ENCODE results near the gene DLGAP3.

DLGAP3 gene

GRCh38 chr1:34924759-34925555 lies 4.5 kb downstream of the DLGAP3 start:
- Histone ChIP-seq H3K27me3 (ENCODE audit: insufficient read depth, low read depth) (peaks cover 41% of the 10 kb centered on the region; the same call in 1 of the 2 replicates), H2AFZ (ENCODE audit: low read depth) (no peak overlapping the region), H3K4me2 (no peak overlapping the region), H3K79me2 (ENCODE audit: insufficient read depth, low read depth) (no peaks in the 10 kb centered on the region), H3K4me1 (ENCODE audit: low read depth, poor library complexity, severe bottlenecking) (no peaks in the 10 kb centered on the region), H3K4me3 (IDR thresholded peaks at IDR 0.05; ENCODE audit: insufficient read depth, low read depth, low read length) (no peak overlapping the region), H3K9ac (no peak overlapping the region), H3K27ac (no peak overlapping the region), H3K36me3 (ENCODE audit: insufficient read depth) (no peaks in the 10 kb centered on the region), H4K20me1 (ENCODE audit: insufficient read depth) (no peaks in the 10 kb centered on the region)
- TF ChIP-seq CTCF (conservative IDR thresholded peaks at IDR 0.05; ENCODE audit: low read depth, low read length) = no peak

GRCh38 chr1:34923490-34923889 lies 6.0 kb downstream of the DLGAP3 start:
- Histone ChIP-seq H4K20me1 (ENCODE audit: insufficient read depth) (no peaks in the 10 kb centered on the region), H2AFZ (ENCODE audit: low read depth) (no peak overlapping the region), H3K4me1 (ENCODE audit: low read depth, poor library complexity, severe bottlenecking) (no peaks in the 10 kb centered on the region), H3K4me3 (IDR thresholded peaks at IDR 0.05; ENCODE audit: insufficient read depth, low read depth, low read length) (no peak overlapping the region), H3K9ac (no peak overlapping the region), H3K79me2 (ENCODE audit: insufficient read depth, low read depth) (no peaks in the 10 kb centered on the region), H3K4me2 (no peak overlapping the region), H3K27me3 (ENCODE audit: insufficient read depth, low read depth) (peaks cover 36% of the 10 kb centered on the region; the same call in 1 of the 2 replicates), H3K36me3 (ENCODE audit: insufficient read depth) (no peaks in the 10 kb centered on the region), H3K27ac (no peak overlapping the region)
- no peak for TF ChIP-seq CTCF (conservative IDR thresholded peaks at IDR 0.05; ENCODE audit: low read depth, low read length)

GRCh38 chr1:34918977-34919561 lies 10.4 kb downstream of the DLGAP3 start:
- no peak overlapping the region for H3K9ac ChIP-seq
- no peaks in the 10 kb centered on the region for H3K36me3 ChIP-seq (ENCODE audit: insufficient read depth)
- no peak overlapping the region for H2AFZ ChIP-seq (ENCODE audit: low read depth)
- H3K4me2 ChIP-seq = no peak overlapping the region
- no peak overlapping the region for H3K27ac ChIP-seq
- no peaks in the 10 kb centered on the region for H3K4me1 ChIP-seq (ENCODE audit: low read depth, poor library complexity, severe bottlenecking)
- no peaks in the 10 kb centered on the region for H4K20me1 ChIP-seq (ENCODE audit: insufficient read depth)
- no peaks in the 10 kb centered on the region for H3K79me2 ChIP-seq (ENCODE audit: insufficient read depth, low read depth)
- no peak for TF ChIP-seq CTCF (conservative IDR thresholded peaks at IDR 0.05; ENCODE audit: low read depth, low read length)
- no peak overlapping the region for H3K4me3 ChIP-seq (IDR thresholded peaks at IDR 0.05; ENCODE audit: insufficient read depth, low read depth, low read length)
- H3K27me3 ChIP-seq (ENCODE audit: insufficient read depth, low read depth) = peaks cover 6% of the 10 kb centered on the region; the same call in 1 of the 2 replicates

GRCh38 chr1:34918386-34918976 lies 11.0 kb downstream of the DLGAP3 start:
- no peaks in the 10 kb centered on the region for H3K4me1 ChIP-seq (ENCODE audit: low read depth, poor library complexity, severe bottlenecking)
- H3K9ac ChIP-seq = no peak overlapping the region
- H3K36me3 ChIP-seq (ENCODE audit: insufficient read depth) = no peaks in the 10 kb centered on the region
- no peak overlapping the region for H3K27ac ChIP-seq
- no peak for TF ChIP-seq CTCF (conservative IDR thresholded peaks at IDR 0.05; ENCODE audit: low read depth, low read length)
- H3K4me3 ChIP-seq (IDR thresholded peaks at IDR 0.05; ENCODE audit: insufficient read depth, low read depth, low read length) = no peak overlapping the region
- H3K27me3 ChIP-seq (ENCODE audit: insufficient read depth, low read depth) = peaks cover 6% of the 10 kb centered on the region; the same call in 1 of the 2 replicates
- H3K79me2 ChIP-seq (ENCODE audit: insufficient read depth, low read depth) = no peaks in the 10 kb centered on the region
- no peak overlapping the region for H3K4me2 ChIP-seq
- no peaks in the 10 kb centered on the region for H4K20me1 ChIP-seq (ENCODE audit: insufficient read depth)
- H2AFZ ChIP-seq (ENCODE audit: low read depth) = no peak overlapping the region
